ENCODE results near the gene S100A7. TPM values are rescaled to one million over a fixed set of nuclear protein-coding genes. Genes with fewer than 3 reads are reported as not detected.

S100A7 gene
- total and polyA plus RNA-seq, 9 of the 15 experiments (the other 6 are each of a cell fraction or from before 2014, with no cell fraction given): not detected

DNA sequence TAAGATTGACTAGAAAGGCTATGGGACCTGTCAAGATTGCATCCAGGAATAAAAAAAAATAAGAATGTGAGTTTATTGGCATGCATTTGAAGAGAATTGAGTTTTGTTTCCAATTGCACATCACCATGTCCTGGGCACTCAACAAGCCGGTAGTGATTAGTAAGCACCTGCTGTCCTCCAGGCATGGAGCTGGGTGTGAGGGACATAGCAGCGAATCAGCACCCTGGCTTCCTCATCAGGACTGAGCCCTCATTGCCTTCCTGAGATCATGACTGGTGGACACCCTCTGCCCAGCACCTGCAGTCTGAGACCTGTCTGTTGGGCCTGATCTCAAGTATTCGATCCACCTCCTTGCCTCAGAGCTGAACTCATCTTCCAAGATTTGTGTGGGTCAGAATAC, 48.6 kb upstream of the S100A7 start:
- Histone ChIP-seq H3K4me1 (replicated peaks in 1 of 2; ENCODE audit: control insufficient read depth in 2 of 2, insufficient read depth in 2 of 2, low read length in 2 of 2) (peaks cover 0 to 9% of the 10 kb centered on the region in 2 experiments; a peak in 2 of 5 replicates), H3K9me1 (ENCODE audit: control insufficient read depth, insufficient read depth, low read length) (no peaks in the 10 kb centered on the region), H3K9me3 (replicated peaks; ENCODE audit: control insufficient read depth, insufficient read depth, low read depth, low read length) (no peaks in the 10 kb centered on the region), H2AFZ (ENCODE audit: low read depth, low read length) (no peak overlapping the region), H3K27ac (ENCODE audit: extremely low read depth, low read depth, low read length) (no peak overlapping the region), H3K27me3 (ENCODE audit: control insufficient read depth in 2 of 2, insufficient read depth in 2 of 2, low read length in 2 of 2) (no peaks in the 10 kb centered on the region), H3K9ac (ENCODE audit: insufficient read depth in 1 of 2, low read depth in 2 of 2, low read length in 2 of 2) (0 out of 4 replicates have a peak overlapping the region, but pooled peaks of 1 of the 2 experiments have one; percentile 31), H3K4me3 (no peak overlapping the region), H3K36me3 (ENCODE audit: control insufficient read depth, insufficient read depth, low read length) (no peaks in the 10 kb centered on the region), H3K4me2 (ENCODE audit: insufficient read depth, low read length) (no peak overlapping the region), H3K79me2 (ENCODE audit: control insufficient read depth, insufficient read depth, low read length) (no peaks in the 10 kb centered on the region), H4K20me1 (replicated peaks; ENCODE audit: control insufficient read depth, insufficient read depth, low read length) (no peaks in the 10 kb centered on the region)
- BruUV-seq (replicated peaks): no TSS peak
- WGBS (ENCODE audit: insufficient coverage, low coverage, missing lambda C conversion rate): 51% methylated on average over 3 of the region's 3 CpGs
- DNase-seq (ENCODE audit: extremely low read depth in 1 of 4, low spot score in 3 of 4) (no peak), FAIRE-seq (no peak), ATAC-seq (no peak)
- in situ Hi-C loops (cut with MboI): loop anchor here (5.0 to 10.0 kb wide), 2 partner anchors 157 to 476 kb away; partner anchors contain the start of gene RAB13
- ChIA-PET CTCF (ENCODE audit: low intra/inter-chr PET ratio) (interaction anchor here (0.6 to 4.6 kb wide), 3 partner anchors 58 to 1472 kb away, joined by 3 to 58 read pairs (median 19); partner anchors contain the start of genes RAB13 and S100A2), POLR2A (interaction anchor here (0.6 kb wide), 1 partner anchor 108 kb away, joined by 3 read pairs; no protein-coding TSS in a partner anchor)
- intact Hi-C loops (cut with micrococcal nuclease): no loop called here
- TF ChIP-seq, protein P1, sequence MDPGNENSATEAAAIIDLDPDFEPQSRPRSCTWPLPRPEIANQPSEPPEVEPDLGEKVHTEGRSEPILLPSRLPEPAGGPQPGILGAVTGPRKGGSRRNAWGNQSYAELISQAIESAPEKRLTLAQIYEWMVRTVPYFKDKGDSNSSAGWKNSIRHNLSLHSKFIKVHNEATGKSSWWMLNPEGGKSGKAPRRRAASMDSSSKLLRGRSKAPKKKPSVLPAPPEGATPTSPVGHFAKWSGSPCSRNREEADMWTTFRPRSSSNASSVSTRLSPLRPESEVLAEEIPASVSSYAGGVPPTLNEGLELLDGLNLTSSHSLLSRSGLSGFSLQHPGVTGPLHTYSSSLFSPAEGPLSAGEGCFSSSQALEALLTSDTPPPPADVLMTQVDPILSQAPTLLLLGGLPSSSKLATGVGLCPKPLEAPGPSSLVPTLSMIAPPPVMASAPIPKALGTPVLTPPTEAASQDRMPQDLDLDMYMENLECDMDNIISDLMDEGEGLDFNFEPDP (CRISPR knock-in tag; IDR thresholded peaks at IDR 0.05): no peak
- TF ChIP-seq KLF16 (IDR thresholded peaks at IDR 0.05) (no peak), CHD1 (IDR thresholded peaks at IDR 0.05; ENCODE audit: low read length) (no peak), ZNF696 (CRISPR knock-in tag; conservative IDR thresholded peaks at IDR 0.05) (no peak), ZNF184 (CRISPR knock-in tag; IDR thresholded peaks at IDR 0.05) (no peak)
- TF ChIP-seq, protein P2, sequence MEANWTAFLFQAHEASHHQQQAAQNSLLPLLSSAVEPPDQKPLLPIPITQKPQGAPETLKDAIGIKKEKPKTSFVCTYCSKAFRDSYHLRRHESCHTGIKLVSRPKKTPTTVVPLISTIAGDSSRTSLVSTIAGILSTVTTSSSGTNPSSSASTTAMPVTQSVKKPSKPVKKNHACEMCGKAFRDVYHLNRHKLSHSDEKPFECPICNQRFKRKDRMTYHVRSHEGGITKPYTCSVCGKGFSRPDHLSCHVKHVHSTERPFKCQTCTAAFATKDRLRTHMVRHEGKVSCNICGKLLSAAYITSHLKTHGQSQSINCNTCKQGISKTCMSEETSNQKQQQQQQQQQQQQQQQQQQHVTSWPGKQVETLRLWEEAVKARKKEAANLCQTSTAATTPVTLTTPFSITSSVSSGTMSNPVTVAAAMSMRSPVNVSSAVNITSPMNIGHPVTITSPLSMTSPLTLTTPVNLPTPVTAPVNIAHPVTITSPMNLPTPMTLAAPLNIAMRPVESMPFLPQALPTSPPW (CRISPR knock-in tag; IDR thresholded peaks at IDR 0.05): no peak

All from K562 (cell line).